BLaER1 treated with 17β-estradiol and CSF1 and Interleukin-3, amounts not matched to agents 10 nM and 100 nM (cell line): ENCODE data around the gene PAPSS1.

ENCODE experiments used
- H3K27ac ChIP-seq, 11 experiments: shearing (Covaris generic); formaldehyde crosslinking; 2 replicates each; pipeline ENCODE4 v1.8.1; 2022
- H3K27me3 ChIP-seq, 11 experiments: shearing (Covaris generic); formaldehyde crosslinking; 2 replicates each; pipeline ENCODE4 v1.8.1; 2022
- H3K36me3 ChIP-seq, 11 experiments: shearing (Covaris generic); formaldehyde crosslinking; 2 replicates each; pipeline ENCODE4 v1.8.1; 2022
- H3K4me1 ChIP-seq, 10 experiments: shearing (Covaris generic); formaldehyde crosslinking; 2 replicates each; pipeline ENCODE4 v1.8.1; 2022
- H3K4me2 ChIP-seq, 11 experiments: shearing (Covaris generic); formaldehyde crosslinking; 2 replicates each; pipeline ENCODE4 v1.8.1; 2022
- H3K4me3 ChIP-seq, 10 experiments: shearing (Covaris generic); formaldehyde crosslinking; 2 replicates each; pipeline ENCODE4 v1.8.1; 2022
- H3K9ac ChIP-seq, 11 experiments: shearing (Covaris generic); formaldehyde crosslinking; 2 replicates each; pipeline ENCODE4 v1.8.1; 2022
- H3K9me3 ChIP-seq, 11 experiments: shearing (Covaris generic); formaldehyde crosslinking; replicated peaks in 1 of 11; 2 replicates each; pipeline ENCODE4 v1.8.1; 2022
- H4K20me1 ChIP-seq, 11 experiments: shearing (Covaris generic); formaldehyde crosslinking; 2 replicates each; pipeline ENCODE4 v1.8.1; 2022
- Cebpa-rat ChIP-seq, 11 experiments: shearing (Covaris generic); IDR thresholded peaks; 2 replicates each; pipeline ENCODE4 v1.8.1; 2022

PAPSS1 gene

DNA sequence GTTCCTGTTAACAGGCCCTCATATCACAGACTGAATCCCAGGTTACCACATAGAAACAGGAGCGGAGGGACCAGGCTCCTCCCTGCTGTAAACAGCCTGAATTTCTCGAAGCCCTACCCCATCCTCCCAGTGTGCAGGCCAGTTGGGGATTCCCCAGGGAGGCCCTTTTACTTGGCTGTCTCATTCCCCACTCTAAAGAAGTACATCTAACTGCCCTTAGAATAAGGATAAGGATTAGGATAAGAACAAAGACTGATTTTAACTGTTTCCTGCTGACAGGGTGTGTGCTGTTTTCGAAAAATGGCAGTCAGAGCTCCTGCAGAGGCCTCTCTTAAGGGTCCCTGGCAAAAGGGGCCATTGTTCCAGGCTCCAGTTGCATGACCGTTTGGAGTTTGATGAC lies 133.7 kb downstream of the PAPSS1 start:
- no peaks in the 10 kb centered on the region for H3K36me3 ChIP-seq
- H3K4me3 ChIP-seq = no peak overlapping the region
- no peaks in the 10 kb centered on the region for H3K4me1 ChIP-seq
- TF ChIP-seq Cebpa-rat (IDR thresholded peaks at IDR 0.05) = no peak
- no peak overlapping the region for H3K4me2 ChIP-seq
- no peaks in the 10 kb centered on the region for H3K27me3 ChIP-seq
- H3K9me3 ChIP-seq = no peaks in the 10 kb centered on the region
- no peak overlapping the region for H3K27ac ChIP-seq
- H3K9ac ChIP-seq = no peak overlapping the region
- no peaks in the 10 kb centered on the region; a peak in 1 of 22 replicates for H4K20me1 ChIP-seq

DNA sequence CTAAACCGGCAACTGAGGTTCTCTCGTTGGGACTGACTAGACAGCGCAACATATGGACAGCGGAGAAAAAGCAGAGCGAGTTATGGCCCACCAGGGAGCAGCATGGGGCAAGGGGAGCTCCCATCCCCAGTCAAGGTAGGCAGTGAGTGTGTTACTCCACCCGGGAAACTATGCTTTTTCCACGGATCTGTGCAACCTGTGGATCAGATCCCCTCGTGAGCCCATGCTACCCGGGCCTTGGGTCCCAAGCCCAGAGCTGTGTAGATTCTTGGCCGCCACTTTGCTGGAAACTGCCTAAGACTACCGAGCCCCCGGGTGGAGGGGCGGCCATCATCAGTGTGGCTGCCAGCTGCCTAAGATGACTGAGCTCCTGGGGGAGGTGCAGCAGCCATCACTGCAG lies 140.9 kb downstream of the PAPSS1 start:
- Histone ChIP-seq H3K4me1 (no peaks in the 10 kb centered on the region), H3K36me3 (no peaks in the 10 kb centered on the region), H3K27ac (no peak overlapping the region), H3K4me3 (no peak overlapping the region), H3K9me3 (peaks cover 0 to 9% (median 0%) of the 10 kb centered on the region in 11 experiments; a peak in 1 of 22 replicates), H3K27me3 (no peaks in the 10 kb centered on the region), H3K9ac (no peak overlapping the region), H3K4me2 (no peak overlapping the region), H4K20me1 (no peaks in the 10 kb centered on the region)
- no peak for TF ChIP-seq Cebpa-rat (IDR thresholded peaks at IDR 0.05)

DNA sequence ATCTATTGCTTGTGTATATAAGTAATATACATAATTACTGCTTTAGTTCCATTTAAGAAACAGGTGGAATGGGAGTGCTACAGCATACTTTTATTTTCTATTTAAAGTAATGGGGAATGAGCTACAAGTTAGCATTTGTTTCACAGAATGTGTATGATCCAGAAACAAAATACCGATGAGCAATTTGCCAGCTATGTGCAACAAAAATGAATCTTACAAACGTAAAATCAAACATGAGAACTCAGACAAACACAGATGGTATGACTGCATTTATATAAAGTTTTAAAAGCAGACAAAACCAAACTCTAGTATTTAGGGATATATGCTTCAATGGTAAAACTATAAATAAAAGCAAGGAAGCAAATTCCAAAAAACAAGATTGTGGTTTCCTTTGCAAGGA lies 141.7 kb downstream of the PAPSS1 start:
- H3K27ac ChIP-seq = no peak overlapping the region
- H3K9me3 ChIP-seq = peaks cover 0 to 9% (median 0%) of the 10 kb centered on the region in 11 experiments; a peak in 1 of 22 replicates

DNA sequence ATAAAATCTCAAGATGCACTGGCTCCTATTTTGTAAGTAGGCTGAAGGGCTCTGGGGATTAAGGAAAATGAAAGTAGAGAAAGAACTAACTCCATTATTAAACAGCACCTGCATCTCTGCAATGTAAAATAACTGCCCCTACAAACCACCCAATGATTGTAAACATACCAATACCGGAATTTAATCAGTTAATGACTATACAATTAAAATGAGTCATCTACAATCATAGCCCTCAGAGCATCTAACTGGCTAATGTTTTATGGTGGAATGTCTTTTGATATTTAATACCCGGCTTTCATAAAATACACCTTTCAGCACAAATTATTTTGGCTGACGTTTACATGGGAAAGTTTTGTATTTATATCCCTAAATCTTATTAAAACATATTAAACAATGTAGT lies 142.3 kb downstream of the PAPSS1 start:
- peaks cover 0 to 9% (median 0%) of the 10 kb centered on the region in 11 experiments; a peak in 1 of 22 replicates for H3K9me3 ChIP-seq
- no peaks in the 10 kb centered on the region for H3K27me3 ChIP-seq
- no peak overlapping the region for H3K9ac ChIP-seq

More for the DNA sequence above, 141.7 kb downstream of the PAPSS1 start:
- TF ChIP-seq Cebpa-rat (IDR thresholded peaks at IDR 0.05) = no peak
- H3K27me3 ChIP-seq = no peaks in the 10 kb centered on the region
- no peak overlapping the region for H3K9ac ChIP-seq
- H4K20me1 ChIP-seq = no peaks in the 10 kb centered on the region
- no peak overlapping the region for H3K4me2 ChIP-seq
- H3K36me3 ChIP-seq = no peaks in the 10 kb centered on the region
- no peaks in the 10 kb centered on the region for H3K4me1 ChIP-seq
- no peak overlapping the region for H3K4me3 ChIP-seq

DNA sequence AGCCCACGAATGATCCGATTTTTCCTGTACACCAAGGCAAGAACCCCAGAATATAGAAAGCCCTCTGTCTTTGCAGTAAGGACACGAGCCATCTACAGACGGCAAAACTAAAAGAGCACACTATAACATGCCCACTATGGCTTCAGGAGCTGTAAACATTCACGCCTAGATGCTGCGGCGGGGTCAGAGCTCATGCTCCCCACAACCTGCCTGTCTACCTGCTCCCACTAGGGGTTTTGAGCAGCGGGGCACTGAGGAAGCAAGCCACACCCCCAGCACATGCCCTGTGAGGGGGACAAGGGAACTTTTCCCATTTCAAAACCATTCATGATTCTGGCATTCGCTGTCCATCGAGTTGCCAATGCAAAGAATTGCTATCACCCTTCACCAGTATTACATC lies 144.8 kb downstream of the PAPSS1 start:
- H3K9ac ChIP-seq = no peak overlapping the region
- H3K4me1 ChIP-seq = no peaks in the 10 kb centered on the region
- H3K9me3 ChIP-seq = peaks cover 0 to 9% (median 0%) of the 10 kb centered on the region in 11 experiments; a peak in 1 of 22 replicates
- H3K36me3 ChIP-seq = no peaks in the 10 kb centered on the region
- H3K27ac ChIP-seq = no peak overlapping the region
- no peak overlapping the region for H3K4me2 ChIP-seq
- TF ChIP-seq Cebpa-rat (IDR thresholded peaks at IDR 0.05) = no peak
- no peaks in the 10 kb centered on the region for H4K20me1 ChIP-seq
- no peaks in the 10 kb centered on the region for H3K27me3 ChIP-seq
- H3K4me3 ChIP-seq = no peak overlapping the region

More for the DNA sequence above, 142.3 kb downstream of the PAPSS1 start:
- Histone ChIP-seq H3K4me1 (no peaks in the 10 kb centered on the region), H3K27ac (no peak overlapping the region), H4K20me1 (no peaks in the 10 kb centered on the region), H3K36me3 (no peaks in the 10 kb centered on the region), H3K4me2 (no peak overlapping the region), H3K4me3 (no peak overlapping the region)
- no peak for TF ChIP-seq Cebpa-rat (IDR thresholded peaks at IDR 0.05)

DNA sequence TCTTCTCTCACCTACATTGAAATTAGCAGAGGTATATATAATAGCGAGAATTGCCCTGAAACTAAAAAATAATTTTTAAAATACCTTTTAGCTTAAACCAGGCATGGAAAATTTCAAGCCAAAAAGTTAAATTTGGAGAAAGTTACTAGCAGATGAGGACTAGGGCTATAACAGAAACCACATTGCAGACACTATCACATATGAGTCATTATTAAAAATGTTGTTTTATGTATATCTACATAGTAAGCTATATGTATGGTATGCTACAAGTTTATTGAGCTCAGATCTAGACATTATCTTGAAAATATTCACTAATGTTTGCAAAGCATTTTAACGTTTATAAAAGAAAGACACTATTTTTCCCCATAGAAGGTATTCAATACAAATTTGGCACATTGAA lies 147.8 kb downstream of the PAPSS1 start:
- H3K27ac ChIP-seq = no peak overlapping the region
- H3K4me1 ChIP-seq = no peaks in the 10 kb centered on the region
- no peaks in the 10 kb centered on the region for H3K27me3 ChIP-seq
- H3K9me3 ChIP-seq = no peaks in the 10 kb centered on the region; a peak in 1 of 22 replicates
- no peaks in the 10 kb centered on the region for H4K20me1 ChIP-seq
- H3K4me2 ChIP-seq = no peak overlapping the region
- no peaks in the 10 kb centered on the region for H3K36me3 ChIP-seq
- no peak for TF ChIP-seq Cebpa-rat (IDR thresholded peaks at IDR 0.05)
- H3K9ac ChIP-seq = no peak overlapping the region
- no peak overlapping the region for H3K4me3 ChIP-seq

DNA sequence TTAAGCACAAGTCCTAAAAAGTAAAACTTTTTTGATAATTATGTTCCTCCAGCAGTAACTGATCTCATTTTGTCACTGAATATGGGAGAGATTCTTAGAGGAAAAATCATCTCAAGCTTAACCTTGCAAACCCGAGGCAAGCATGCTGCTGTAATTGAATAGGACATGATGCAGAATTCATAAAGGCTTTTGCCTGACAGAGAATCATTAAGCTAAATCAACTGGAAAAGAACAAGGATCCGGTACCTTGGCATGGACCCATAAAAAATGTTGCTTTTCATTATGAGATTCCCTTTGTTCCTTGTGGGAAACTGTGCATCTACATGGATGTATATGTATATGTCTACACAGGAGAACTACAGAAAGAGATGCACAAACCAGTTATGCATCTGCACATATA lies 149.1 kb downstream of the PAPSS1 start:
- no peak for TF ChIP-seq Cebpa-rat (IDR thresholded peaks at IDR 0.05)
- no peaks in the 10 kb centered on the region for H4K20me1 ChIP-seq

DNA sequence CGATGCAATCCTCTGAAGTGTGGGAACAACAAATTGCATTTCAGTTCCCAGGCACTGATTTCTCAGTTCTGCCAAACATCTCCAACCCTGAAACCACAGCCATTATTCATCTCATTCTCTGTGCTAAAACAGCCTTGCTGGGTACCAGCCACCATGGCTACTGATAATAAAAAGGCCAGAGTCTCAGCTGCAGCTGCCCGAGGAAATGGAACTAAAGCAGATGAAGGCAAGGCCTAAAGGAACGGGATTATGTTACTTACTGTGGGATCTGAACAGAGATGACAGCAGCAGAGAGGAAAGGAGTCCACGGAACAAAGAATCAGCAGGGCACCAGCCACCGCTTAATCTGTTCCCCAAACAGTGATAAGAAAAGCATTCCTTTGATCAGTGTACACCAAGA lies 155.7 kb downstream of the PAPSS1 start:
- no peak for TF ChIP-seq Cebpa-rat (IDR thresholded peaks at IDR 0.05)
- no peak overlapping the region for H3K9ac ChIP-seq
- H3K4me2 ChIP-seq = no peak overlapping the region

More for the DNA sequence above, 149.1 kb downstream of the PAPSS1 start:
- no peak overlapping the region for H3K27ac ChIP-seq
- H3K27me3 ChIP-seq = no peaks in the 10 kb centered on the region
- H3K9ac ChIP-seq = no peak overlapping the region
- no peak overlapping the region for H3K4me3 ChIP-seq
- peaks cover 0 to 9% (median 0%) of the 10 kb centered on the region in 11 experiments; a peak in 3 of 22 replicates for H3K9me3 ChIP-seq
- H3K36me3 ChIP-seq = no peaks in the 10 kb centered on the region
- no peaks in the 10 kb centered on the region for H3K4me1 ChIP-seq
- H3K4me2 ChIP-seq = no peak overlapping the region

More for the DNA sequence above, 155.7 kb downstream of the PAPSS1 start:
- H3K9me3 ChIP-seq = peaks cover 0 to 21% (median 5%) of the 10 kb centered on the region in 11 experiments; a peak in 8 of 22 replicates
- no peak overlapping the region for H3K27ac ChIP-seq
- no peak overlapping the region for H3K4me3 ChIP-seq
- no peaks in the 10 kb centered on the region for H4K20me1 ChIP-seq
- no peaks in the 10 kb centered on the region for H3K27me3 ChIP-seq
- H3K4me1 ChIP-seq = no peaks in the 10 kb centered on the region
- no peaks in the 10 kb centered on the region for H3K36me3 ChIP-seq
